Adrenal gland (tissue), 12 donors: ENCODE results near the gene C16orf90. TPM values are rescaled to one million over a fixed set of nuclear protein-coding genes. Genes with fewer than 3 reads are reported as not detected.

ENCODE experiments used
- DNase-seq, 7 donors: peaks; one replicate each; pipeline ENCODE4 v3.0.0-alpha.2; 2019 to 2020
- H3K27ac ChIP-seq, 5 donors: fragments of 200-600 bp; sonication (generic) in 4 of 5; 1 replicate in 3 of 5; 2 replicates in 2 of 5; pipeline versions ENCODE4 v1.5.1 to v1.8.0; 2016 to 2020; ENCODE audit warnings: mild to moderate bottlenecking in 1 of 5
- H3K27me3 ChIP-seq: fragments of 200-600 bp; 2 replicates; pipeline ENCODE4 v1.8.0; 2021
- H3K36me3 ChIP-seq, 2 donors: fragments of 200-600 bp; replicated peaks in 1 of 2; 1 replicate in 1 of 2; 2 replicates in 1 of 2; pipeline versions ENCODE4 v1.5.1 to v1.8.0; 2018 to 2022
- H3K4me1 ChIP-seq, 2 donors: fragments of 200-600 bp; replicated peaks in 1 of 2; 1 replicate in 1 of 2; 2 replicates in 1 of 2; pipeline versions ENCODE4 v1.5.1 to v1.8.0; 2018 to 2021
- H3K4me3 ChIP-seq, 4 donors: fragments of 200-600 bp; sonication (generic) in 3 of 4; one replicate each; pipeline ENCODE4 v1.5.1; 2016 to 2018
- H3K9me3 ChIP-seq, 3 donors: fragments of 200-600 bp; sonication (generic) in 1 of 3; replicated peaks in 1 of 3; 1 replicate in 2 of 3; 2 replicates in 1 of 3; pipeline versions ENCODE4 v1.5.1 to v1.8.0; 2016 to 2021
- POLR2A ChIP-seq, 2 donors: fragments of 450-650 bp; IDR thresholded peaks; one replicate each; pipeline ENCODE4 v1.6.1; 2017; ENCODE audit warnings: antibody characterized with exemption in 2 of 2, mild to moderate bottlenecking in 2 of 2, moderate library complexity in 1 of 2
- WGBS, 4 donors: extraction: QIAGEN DNeasy Blood & Tissue Kit in 2 of 4; methylation state at CpG; one replicate each; pipeline versions ENCODE4 v1.1.5 to v1.1.7; 2013 to 2017; 5-methylcytosine and 5-hydroxymethylcytosine counted together
- intact Hi-C, 2 donors: fragments of 100-400 bp; cut with DNase I; formaldehyde crosslinking; loops; one replicate each; pipeline versions ENCODE4 v1.14.1 to v1.15.0; 2022 to 2023
- polyA plus RNA-seq, 3 donors: library from polyadenylated mRNA; stranded (reverse); fragments of 200-250 nt in 2 of 3; fragments of 350-450 nt in 1 of 3; fragmentation: Illumina TruSeq in 1 of 3; extraction: RNeasy Lipid Tissue Mini Kit (QIAGEN cat#74804) in 1 of 3; gene quantifications; one replicate each; pipeline ENCODE4 v1.2.3, GENCODE V29; 2013 to 2014
- total RNA-seq, 9 donors: library from RNA; depleted of rRNA in 4 of 9; stranded (reverse); fragments of >200 nt in 4 of 9; fragments of 120-200 nt in 1 of 9; fragmentation: NEBNext Ultra II Directional in 1 of 9; extraction: Animal tissue kit (Norgen Biotek cat#: 25700) in 1 of 9; gene quantifications; one replicate each; pipeline versions ENCODE4 v1.1.0 to v1.2.4, GENCODE V29; 2013 to 2023
- TF ChIP-seq, protein P1 (sequence below), 6 experiments: fragments of 450-650 bp in 4 of 6; fragments of 200-600 bp in 2 of 6; sonication (generic) in 1 of 6; IDR thresholded peaks; 1 replicate in 5 of 6; 2 replicates in 1 of 6; pipeline versions ENCODE4 v1.5.1 to v1.8.0; 2016 to 2021; ENCODE audit warnings: antibody characterized with exemption in 6 of 6, mild to moderate bottlenecking in 2 of 6, moderate library complexity in 1 of 6
- donor health status: healthy with polysubstance abuse.
- donor health status: Bipolar disorder and iron deficiency.
- donor health status: DM: yes; HTN: yes; CAD: no.
- donor health status: DM: no; HTN: no; CAD: no.
- donor health status: DM: no; HTN: no; CAD: no.
- donor health status: DM: yes; HTN: yes; CAD: no.

Gene C16orf90
- total and polyA plus RNA-seq, 12 donors, result not detected

DNA sequence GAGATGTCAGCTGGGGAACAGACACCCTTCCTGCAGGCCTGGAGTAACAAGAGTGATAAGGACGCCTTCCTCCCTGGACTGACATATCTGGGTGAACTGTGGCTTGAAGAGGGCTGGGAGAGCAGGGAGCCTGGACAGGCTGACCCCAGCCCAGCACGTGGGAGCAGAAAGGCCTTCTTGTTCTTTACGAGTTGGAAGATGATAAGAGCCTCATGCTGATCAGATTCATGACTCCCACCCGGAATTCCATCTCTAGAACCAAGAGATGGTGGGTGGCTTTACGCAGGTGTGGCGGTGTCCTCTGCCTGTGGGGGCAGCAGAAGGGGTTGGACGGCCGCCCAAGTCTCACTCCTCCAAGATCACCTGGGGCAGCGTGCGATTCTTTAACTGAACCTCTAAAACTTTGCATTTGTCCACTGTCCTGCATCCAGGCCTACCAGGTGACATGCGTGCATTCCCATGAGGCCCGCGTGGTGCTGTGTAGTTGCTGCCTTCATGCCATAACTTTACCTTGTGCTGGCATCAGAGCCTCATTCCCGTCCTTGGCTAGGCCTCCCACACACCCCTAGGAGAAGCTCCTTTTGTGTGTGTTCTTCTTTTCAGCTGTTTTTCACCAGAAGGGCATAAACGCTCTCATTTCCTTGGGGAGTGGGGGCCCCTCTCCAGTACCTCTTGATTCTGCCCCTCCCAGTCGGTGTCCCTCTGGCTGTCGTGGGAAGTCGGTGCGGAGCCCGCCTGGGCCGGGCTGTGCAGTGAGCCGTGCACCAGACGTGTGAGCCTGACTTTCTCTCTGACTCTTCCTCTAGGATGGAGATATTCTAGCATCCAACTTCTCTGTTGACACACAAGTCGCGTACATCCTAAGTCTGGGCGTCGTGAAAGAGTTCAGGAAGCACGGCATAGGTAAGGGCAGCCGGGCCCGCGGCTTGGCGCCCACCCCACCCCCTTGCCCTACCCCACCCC is 13.3 kb downstream of the C16orf90 start:
- peaks cover 0 to 77% of the 10 kb centered on the region in 2 donors for H3K36me3 ChIP-seq
- no peak overlapping the region for H3K4me3 ChIP-seq
- TF ChIP-seq, protein P1, sequence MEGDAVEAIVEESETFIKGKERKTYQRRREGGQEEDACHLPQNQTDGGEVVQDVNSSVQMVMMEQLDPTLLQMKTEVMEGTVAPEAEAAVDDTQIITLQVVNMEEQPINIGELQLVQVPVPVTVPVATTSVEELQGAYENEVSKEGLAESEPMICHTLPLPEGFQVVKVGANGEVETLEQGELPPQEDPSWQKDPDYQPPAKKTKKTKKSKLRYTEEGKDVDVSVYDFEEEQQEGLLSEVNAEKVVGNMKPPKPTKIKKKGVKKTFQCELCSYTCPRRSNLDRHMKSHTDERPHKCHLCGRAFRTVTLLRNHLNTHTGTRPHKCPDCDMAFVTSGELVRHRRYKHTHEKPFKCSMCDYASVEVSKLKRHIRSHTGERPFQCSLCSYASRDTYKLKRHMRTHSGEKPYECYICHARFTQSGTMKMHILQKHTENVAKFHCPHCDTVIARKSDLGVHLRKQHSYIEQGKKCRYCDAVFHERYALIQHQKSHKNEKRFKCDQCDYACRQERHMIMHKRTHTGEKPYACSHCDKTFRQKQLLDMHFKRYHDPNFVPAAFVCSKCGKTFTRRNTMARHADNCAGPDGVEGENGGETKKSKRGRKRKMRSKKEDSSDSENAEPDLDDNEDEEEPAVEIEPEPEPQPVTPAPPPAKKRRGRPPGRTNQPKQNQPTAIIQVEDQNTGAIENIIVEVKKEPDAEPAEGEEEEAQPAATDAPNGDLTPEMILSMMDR (IDR thresholded peaks at IDR 0.05), result no peak
- no peak for TF ChIP-seq POLR2A (IDR thresholded peaks at IDR 0.05)
- H3K9me3 ChIP-seq, result no peaks in the 10 kb centered on the region
- no peak overlapping the region for H3K27ac ChIP-seq
- 91 to 94% (median 92%) methylated on average over 29 to 32 of the region's 32 CpGs for WGBS, 4 donors
- H3K4me1 ChIP-seq, result no peaks in the 10 kb centered on the region
- H3K27me3 ChIP-seq, result no peaks in the 10 kb centered on the region
- no peak for DNase-seq
- intact Hi-C loops, result no loop called here

DNA sequence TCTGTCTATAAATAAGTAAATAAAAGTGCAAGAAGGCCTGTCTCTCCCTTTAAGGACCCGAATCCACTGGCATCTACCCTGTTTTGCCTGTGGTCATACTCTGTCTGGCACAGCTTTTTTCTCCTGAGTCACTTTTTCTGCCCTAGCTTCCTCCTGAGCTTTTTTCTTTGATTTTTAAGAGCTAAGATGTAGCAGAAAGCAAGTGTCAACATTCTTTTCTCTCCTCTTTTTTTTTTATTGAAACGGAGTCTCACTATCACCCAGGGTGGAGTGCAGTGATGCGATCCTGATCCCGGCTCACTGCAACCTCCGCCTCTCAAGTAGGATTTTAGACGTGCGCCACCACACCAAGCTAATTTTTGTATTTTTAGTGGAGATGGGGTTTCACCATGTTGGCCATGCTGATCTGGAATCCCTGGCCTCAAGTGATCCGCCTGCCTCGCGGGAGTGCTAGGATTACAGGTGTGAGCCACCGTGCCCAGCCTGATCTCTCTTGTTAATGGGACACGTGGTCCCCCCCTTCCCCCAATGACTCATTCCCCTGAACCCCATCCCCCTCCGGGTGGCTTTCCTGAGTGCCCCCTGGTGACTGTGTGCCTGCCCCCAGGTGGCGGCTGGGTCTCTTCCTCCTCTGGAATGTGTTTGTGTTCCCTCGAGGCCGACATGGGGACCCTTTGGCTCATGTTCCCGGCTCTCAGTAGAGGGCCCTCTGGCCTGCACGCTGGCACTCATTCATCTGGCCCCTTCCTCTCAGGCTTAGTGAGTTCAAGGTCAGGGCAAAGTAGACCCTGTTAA is 14.2 kb downstream of the C16orf90 start:
- 68 to 79% (median 75%) methylated on average over 14 to 18 of the region's 18 CpGs for WGBS, 4 donors
- TF ChIP-seq, protein P1 (IDR thresholded peaks at IDR 0.05), result no peak
- TF ChIP-seq POLR2A (IDR thresholded peaks at IDR 0.05), result no peak
- peaks cover 0 to 73% of the 10 kb centered on the region in 2 donors for H3K36me3 ChIP-seq
- H3K4me1 ChIP-seq, result no peaks in the 10 kb centered on the region
- DNase-seq, result no peak
- intact Hi-C loops, result no loop called here
- H3K27ac ChIP-seq, result no peak overlapping the region
- H3K9me3 ChIP-seq, result no peaks in the 10 kb centered on the region
- H3K27me3 ChIP-seq, result no peaks in the 10 kb centered on the region
- H3K4me3 ChIP-seq, result no peak overlapping the region

DNA sequence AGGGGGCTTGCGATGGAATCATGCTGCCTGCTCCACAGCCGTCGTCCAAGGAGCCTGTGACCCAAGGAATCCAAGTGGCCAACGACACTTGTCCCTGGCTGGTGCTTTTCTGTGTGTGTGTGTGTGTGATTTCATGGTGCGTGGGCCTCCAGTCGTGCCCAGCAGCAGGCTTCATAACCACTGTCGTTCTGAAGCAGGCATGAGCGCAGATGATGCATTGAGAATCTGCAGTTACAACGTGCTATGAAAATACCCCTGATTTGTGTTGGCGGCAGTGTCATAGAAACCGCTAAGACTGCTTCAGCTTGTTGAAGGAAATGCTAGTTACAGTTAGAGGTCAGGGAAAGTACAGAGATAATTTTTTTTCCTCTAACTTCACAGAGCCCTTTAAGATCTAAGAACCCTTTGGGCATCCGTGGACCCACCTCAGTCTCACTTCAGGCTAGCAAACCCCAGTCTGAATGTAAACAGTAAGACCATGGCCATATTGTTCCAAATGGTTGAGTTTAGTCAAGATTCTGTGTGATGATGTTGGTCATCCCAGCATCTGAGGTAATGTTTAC is 15.6 kb downstream of the C16orf90 start:
- intact Hi-C loops, result no loop called here
- no peaks in the 10 kb centered on the region for H3K4me1 ChIP-seq
- H3K36me3 ChIP-seq, result peaks cover 0 to 59% of the 10 kb centered on the region in 2 donors
- TF ChIP-seq, protein P1 (IDR thresholded peaks at IDR 0.05), result no peak
- no peak for TF ChIP-seq POLR2A (IDR thresholded peaks at IDR 0.05)
- H3K9me3 ChIP-seq, result no peaks in the 10 kb centered on the region
- 79 to 89% (median 86%) methylated on average over 11 to 12 of the region's 12 CpGs for WGBS, 4 donors
- no peak overlapping the region for H3K4me3 ChIP-seq
- H3K27ac ChIP-seq, result no peak overlapping the region
- no peaks in the 10 kb centered on the region for H3K27me3 ChIP-seq
- DNase-seq, result no peak
